WTC11 (cell line): ENCODE results near the gene HSPB6. TPM values are rescaled to one million over a fixed set of nuclear protein-coding genes. Genes with fewer than 3 reads are reported as not detected.
"Not testable (repeated sequence)": the region's sequence is repeated elsewhere in the genome, so short reads cannot be mapped to it uniquely, and the experiment has no call there.

ENCODE experiments used
- ATAC-seq: fragments of 200-7000 bp; cut with Tn5 transposase; 2 replicates; pipeline ENCODE4 v1.10.0; 2021; ENCODE audit warnings: mild to moderate bottlenecking, moderate library complexity
- CTCF ChIA-PET: fragments of 300-600 bp; sonication (Branson Sonifier 250); formaldehyde crosslinking; loops from one replicate; lab custom pipeline; 2021; ENCODE audit warnings: antibody characterized with exemption; lab: Charles Lee
- POLR2A ChIA-PET: fragments of 350-600 bp; sonication (Branson Sonifier 250); formaldehyde crosslinking; loops from one replicate; lab custom pipeline; 2021; ENCODE audit warnings: antibody characterized with exemption; lab: Charles Lee
- DNase-seq: peaks from one replicate; pipeline ENCODE4 v3.0.0; 2021; ENCODE audit warnings: low spot score
- H3K27ac Mint-ChIP-seq: 2 replicates; pipeline ENCODE4 v1.8.0; 2021; ENCODE audit warnings: mixed read lengths
- H3K27me3 Mint-ChIP-seq: 2 replicates; pipeline ENCODE4 v1.8.0; 2021; ENCODE audit warnings: low read depth, mild to moderate bottlenecking, moderate library complexity, mixed read lengths
- H3K36me3 Mint-ChIP-seq: 2 replicates; pipeline ENCODE4 v1.8.0; 2021; ENCODE audit warnings: mixed read lengths
- H3K4me1 Mint-ChIP-seq: 2 replicates; pipeline ENCODE4 v1.8.0; 2022; ENCODE audit warnings: mixed read lengths
- H3K4me3 Mint-ChIP-seq: 2 replicates; pipeline ENCODE4 v1.8.0; 2021; ENCODE audit warnings: mild to moderate bottlenecking, moderate library complexity, mixed read lengths
- H3K9me3 Mint-ChIP-seq: 2 replicates; pipeline ENCODE4 v1.8.0; 2021; ENCODE audit warnings: mixed read lengths
- ATF1 ChIP-seq: sonication (generic); formaldehyde crosslinking; IDR thresholded peaks from 2 replicates; pipeline ENCODE4 v1.8.1; 2023; ENCODE audit warnings: mild to moderate bottlenecking, moderate library complexity, missing genetic modification reagents
- ATF6 ChIP-seq: sonication (generic); formaldehyde crosslinking; IDR thresholded peaks from 2 replicates; pipeline ENCODE4 v1.8.1; 2023; ENCODE audit warnings: mild to moderate bottlenecking, missing genetic modification reagents
- ELF4 ChIP-seq: sonication (generic); formaldehyde crosslinking; IDR thresholded peaks from 2 replicates; pipeline ENCODE4 v1.8.1; 2022; ENCODE audit warnings: low read depth, mild to moderate bottlenecking, moderate library complexity, missing genetic modification reagents
- FOXK1 ChIP-seq: sonication (generic); formaldehyde crosslinking; IDR thresholded peaks from 2 replicates; pipeline ENCODE4 v1.8.0; 2022; ENCODE audit warnings: mild to moderate bottlenecking, moderate library complexity, missing genetic modification reagents
- HMGA2 ChIP-seq: fragments of 250-450 bp; sonication (Bioruptor Pico); IDR thresholded peaks from 2 replicates; pipeline ENCODE4 v1.4.0; 2021; ENCODE audit warnings: mild to moderate bottlenecking, moderate library complexity
- HMGXB4 ChIP-seq: sonication (generic); formaldehyde crosslinking; IDR thresholded peaks from 2 replicates; pipeline ENCODE4 v1.8.1; 2023; ENCODE audit warnings: mild to moderate bottlenecking, moderate library complexity, missing genetic modification reagents
- NFYB ChIP-seq: sonication (generic); formaldehyde crosslinking; conservative IDR thresholded peaks from 2 replicates; pipeline ENCODE4 v1.8.0; 2022; ENCODE audit warnings: low read depth, missing genetic modification reagents
- NR1H2 ChIP-seq: sonication (generic); formaldehyde crosslinking; IDR thresholded peaks from 2 replicates; pipeline ENCODE4 v1.9.0; 2021; ENCODE audit warnings: mild to moderate bottlenecking, moderate library complexity, missing genetic modification reagents
- OVOL2 ChIP-seq: fragments of 250-450 bp; sonication (Bioruptor Pico); IDR thresholded peaks from 2 replicates; pipeline ENCODE4 v1.9.0; 2021; ENCODE audit warnings: mild to moderate bottlenecking, borderline replicate concordance
- PRRX2 ChIP-seq: fragments of 250-450 bp; sonication (Bioruptor Pico); IDR thresholded peaks from 2 replicates; pipeline ENCODE4 v1.8.0; 2021; ENCODE audit warnings: mild to moderate bottlenecking
- TCF7 ChIP-seq: sonication (generic); formaldehyde crosslinking; IDR thresholded peaks from 2 replicates; pipeline ENCODE4 v1.8.0; 2022; ENCODE audit warnings: mild to moderate bottlenecking, low read depth, missing genetic modification reagents, moderate library complexity
- TP53 ChIP-seq: sonication (generic); formaldehyde crosslinking; IDR thresholded peaks from 2 replicates; pipeline ENCODE4 v1.8.1; 2023; ENCODE audit warnings: mild to moderate bottlenecking, missing genetic modification reagents
- ZBTB21 ChIP-seq: sonication (generic); formaldehyde crosslinking; IDR thresholded peaks from 2 replicates; pipeline ENCODE4 v1.8.1; 2023; ENCODE audit warnings: mild to moderate bottlenecking, missing genetic modification reagents, borderline replicate concordance
- ZNF138 ChIP-seq: sonication (generic); formaldehyde crosslinking; conservative IDR thresholded peaks from 2 replicates; pipeline ENCODE4 v1.8.1; 2022; ENCODE audit warnings: mild to moderate bottlenecking, moderate library complexity, missing genetic modification reagents
- ZNF317 ChIP-seq: sonication (generic); formaldehyde crosslinking; IDR thresholded peaks from 2 replicates; pipeline ENCODE4 v1.8.1; 2023; ENCODE audit warnings: low read depth, mild to moderate bottlenecking, moderate library complexity, missing genetic modification reagents, borderline replicate concordance
- total RNA-seq: library from RNA; stranded (reverse); gene quantifications from 3 replicates; pipeline ENCODE4 v1.2.3, GENCODE V29; 2021
- TF ChIP-seq, protein P1 (sequence below): sonication (generic); formaldehyde crosslinking; conservative IDR thresholded peaks from 2 replicates; pipeline ENCODE4 v1.8.1; 2022; ENCODE audit warnings: mild to moderate bottlenecking, missing genetic modification reagents
- TF ChIP-seq, protein P2 (sequence below): sonication (generic); formaldehyde crosslinking; IDR thresholded peaks from 2 replicates; pipeline ENCODE4 v1.8.1; 2023; ENCODE audit warnings: mild to moderate bottlenecking, missing genetic modification reagents, borderline replicate concordance

Gene HSPB6
- total RNA-seq, 1 experiment from 2014 or later, result 1.7 TPM

DNA sequence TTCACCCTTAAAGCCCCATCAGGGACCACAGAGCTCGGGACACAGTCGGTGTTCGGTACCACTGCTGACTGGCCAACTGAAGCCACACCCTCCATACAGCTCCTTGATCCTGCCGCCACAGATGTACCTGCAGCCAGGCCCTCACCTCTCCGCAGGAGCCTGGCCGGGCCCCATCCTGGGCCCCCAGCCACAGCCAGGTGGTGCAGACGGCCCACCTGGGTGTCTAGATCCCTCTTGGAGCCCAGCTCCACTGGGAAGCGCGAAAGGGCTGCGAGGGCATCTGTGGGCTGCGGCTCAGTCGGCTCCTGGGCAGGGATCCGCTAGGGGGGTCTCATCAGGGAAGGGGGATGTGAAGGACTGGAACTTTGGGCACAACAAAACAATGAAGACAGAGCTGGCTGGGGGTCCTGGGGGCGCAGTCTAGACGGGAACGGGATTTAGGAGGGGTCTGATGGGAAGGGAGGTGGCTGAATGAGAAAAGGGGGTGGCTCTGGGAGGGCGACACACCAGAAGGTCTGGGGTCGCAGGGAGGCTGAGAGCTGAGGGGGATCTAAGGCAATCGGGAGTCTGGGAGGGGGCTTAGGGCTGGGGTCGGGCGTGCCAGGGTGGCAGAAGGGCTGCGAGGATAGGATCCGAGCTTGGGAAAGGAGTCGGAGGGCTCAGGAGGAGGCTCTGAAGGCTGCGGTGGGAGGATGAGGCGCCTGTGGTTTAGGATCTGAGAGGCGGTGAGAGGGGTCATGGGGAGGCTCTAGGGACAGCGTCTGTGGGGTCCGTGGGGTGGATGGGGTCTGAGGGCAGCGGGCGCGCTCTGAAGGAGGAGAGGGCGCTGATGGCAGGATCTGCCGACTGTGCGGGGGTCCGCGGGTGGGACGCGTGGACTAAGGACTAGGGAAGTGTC is 40.1 kb upstream of the HSPB6 start (continued):
- no peak for TF ChIP-seq NFYB
- TF ChIP-seq, all 79 proteins: peak for 0

DNA sequence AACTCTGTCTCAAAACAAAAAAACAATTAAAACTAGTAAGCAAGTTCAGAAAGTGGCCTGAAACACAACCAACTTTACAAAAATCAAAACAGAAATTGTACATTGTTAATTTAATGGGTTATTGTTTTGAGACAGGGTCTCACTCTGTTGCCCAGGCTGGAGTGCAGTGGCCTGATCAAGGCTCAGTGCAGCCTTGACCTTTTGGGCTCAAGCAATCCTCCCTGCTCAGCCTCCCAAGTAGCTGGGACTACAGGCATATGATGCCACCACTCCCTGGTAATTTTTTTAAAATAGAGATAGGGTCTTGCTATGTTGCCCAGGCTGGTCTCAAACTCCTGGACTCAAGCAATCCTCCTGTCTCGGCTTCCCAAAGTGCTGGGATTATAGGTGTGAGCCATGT is 38.7 kb upstream of the HSPB6 start:
- ATAC-seq, H3K9me3 Mint-ChIP-seq, H3K27ac Mint-ChIP-seq, DNase-seq, H3K36me3 Mint-ChIP-seq, H3K4me3 Mint-ChIP-seq: not testable (repeated sequence)
- POLR2A ChIA-PET, result interaction anchor here (0.6 kb wide), 1 partner anchor 109 kb away, joined by 3 read pairs; no protein-coding TSS in a partner anchor
- H3K4me1 Mint-ChIP-seq, result peaks cover 12% of the 10 kb centered on the region
- CTCF ChIA-PET, result interaction anchor here (3.3 kb wide), 1 partner anchor 10 kb away, joined by 26 read pairs; no protein-coding TSS in a partner anchor
- peaks cover 50% of the 10 kb centered on the region for H3K27me3 Mint-ChIP-seq

- H3K9me3 Mint-ChIP-seq, result no peaks in the 10 kb centered on the region
- CTCF ChIA-PET, result interaction anchor here (0.5 to 2.8 kb wide), 4 partner anchors 9 to 112 kb away, joined by 3 to 11 read pairs (median 4); no protein-coding TSS in a partner anchor
- no peak for DNase-seq
These were observed 36.7 kb upstream of the HSPB6 start for GRCh38 chr19:35793381-35794165.

More at GRCh38 chr19:35793381-35794165, 36.7 kb upstream of the HSPB6 start:
- POLR2A ChIA-PET, result interaction anchor here (0.5 to 0.7 kb wide), 3 partner anchors 42 to 113 kb away, joined by 3 to 4 read pairs (median 3); no protein-coding TSS in a partner anchor
- Mint-ChIP-seq H3K27me3 (peaks cover 37% of the 10 kb centered on the region), H3K36me3 (no peaks in the 10 kb centered on the region), H3K27ac (no peak overlapping the region), H3K4me3 (no peak overlapping the region)
- ATAC-seq, result no peak
- TF ChIP-seq TP53 (CRISPR knock-in tag), result no peak
- TF ChIP-seq ZBTB21 (CRISPR knock-in tag), result no peak
- TF ChIP-seq TCF7, result no peak
- TF ChIP-seq NR1H2 (CRISPR knock-in tag), result no peak
- TF ChIP-seq PRRX2, result no peak
- no peak for TF ChIP-seq ZNF317
- no peak for TF ChIP-seq HMGXB4 (CRISPR knock-in tag)
- no peak for TF ChIP-seq HMGA2
- TF ChIP-seq, protein P1, sequence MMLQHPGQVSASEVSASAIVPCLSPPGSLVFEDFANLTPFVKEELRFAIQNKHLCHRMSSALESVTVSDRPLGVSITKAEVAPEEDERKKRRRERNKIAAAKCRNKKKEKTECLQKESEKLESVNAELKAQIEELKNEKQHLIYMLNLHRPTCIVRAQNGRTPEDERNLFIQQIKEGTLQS (CRISPR knock-in tag), result no peak
- no peak for TF ChIP-seq ELF4 (CRISPR knock-in tag)
- TF ChIP-seq ATF6 (CRISPR knock-in tag), result no peak
- no peak for TF ChIP-seq ZNF138
- no peak for TF ChIP-seq FOXK1
- TF ChIP-seq OVOL2 (CRISPR knock-in tag), result no peak
- TF ChIP-seq, protein P2, sequence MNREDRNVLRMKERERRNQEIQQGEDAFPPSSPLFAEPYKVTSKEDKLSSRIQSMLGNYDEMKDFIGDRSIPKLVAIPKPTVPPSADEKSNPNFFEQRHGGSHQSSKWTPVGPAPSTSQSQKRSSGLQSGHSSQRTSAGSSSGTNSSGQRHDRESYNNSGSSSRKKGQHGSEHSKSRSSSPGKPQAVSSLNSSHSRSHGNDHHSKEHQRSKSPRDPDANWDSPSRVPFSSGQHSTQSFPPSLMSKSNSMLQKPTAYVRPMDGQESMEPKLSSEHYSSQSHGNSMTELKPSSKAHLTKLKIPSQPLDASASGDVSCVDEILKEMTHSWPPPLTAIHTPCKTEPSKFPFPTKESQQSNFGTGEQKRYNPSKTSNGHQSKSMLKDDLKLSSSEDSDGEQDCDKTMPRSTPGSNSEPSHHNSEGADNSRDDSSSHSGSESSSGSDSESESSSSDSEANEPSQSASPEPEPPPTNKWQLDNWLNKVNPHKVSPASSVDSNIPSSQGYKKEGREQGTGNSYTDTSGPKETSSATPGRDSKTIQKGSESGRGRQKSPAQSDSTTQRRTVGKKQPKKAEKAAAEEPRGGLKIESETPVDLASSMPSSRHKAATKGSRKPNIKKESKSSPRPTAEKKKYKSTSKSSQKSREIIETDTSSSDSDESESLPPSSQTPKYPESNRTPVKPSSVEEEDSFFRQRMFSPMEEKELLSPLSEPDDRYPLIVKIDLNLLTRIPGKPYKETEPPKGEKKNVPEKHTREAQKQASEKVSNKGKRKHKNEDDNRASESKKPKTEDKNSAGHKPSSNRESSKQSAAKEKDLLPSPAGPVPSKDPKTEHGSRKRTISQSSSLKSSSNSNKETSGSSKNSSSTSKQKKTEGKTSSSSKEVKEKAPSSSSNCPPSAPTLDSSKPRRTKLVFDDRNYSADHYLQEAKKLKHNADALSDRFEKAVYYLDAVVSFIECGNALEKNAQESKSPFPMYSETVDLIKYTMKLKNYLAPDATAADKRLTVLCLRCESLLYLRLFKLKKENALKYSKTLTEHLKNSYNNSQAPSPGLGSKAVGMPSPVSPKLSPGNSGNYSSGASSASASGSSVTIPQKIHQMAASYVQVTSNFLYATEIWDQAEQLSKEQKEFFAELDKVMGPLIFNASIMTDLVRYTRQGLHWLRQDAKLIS (CRISPR knock-in tag), result no peak
- no peak for TF ChIP-seq ATF1
- TF ChIP-seq, all 79 proteins: peak for 0
- peaks cover 12% of the 10 kb centered on the region for H3K4me1 Mint-ChIP-seq
